Measurements from ENCODE around the gene KIF13A.
A peak's percentile ranks its signal among the peaks of the same experiment; 100 is the strongest.
"Not testable (repeated sequence)": the region's sequence is repeated elsewhere in the genome, so short reads cannot be mapped to it uniquely, and the experiment has no call there.

Gene KIF13A

GRCh38 chr6:17987447-17987696 is at the start of gene KIF13A:
Gene KIF13A, minus strand, starts transcription at chr6:17987635. Its CDS starts 172 bp downstream, at chr6:17987463.
- peak in 1 of 14 donors; percentile 81 for DNase-seq

DNA sequence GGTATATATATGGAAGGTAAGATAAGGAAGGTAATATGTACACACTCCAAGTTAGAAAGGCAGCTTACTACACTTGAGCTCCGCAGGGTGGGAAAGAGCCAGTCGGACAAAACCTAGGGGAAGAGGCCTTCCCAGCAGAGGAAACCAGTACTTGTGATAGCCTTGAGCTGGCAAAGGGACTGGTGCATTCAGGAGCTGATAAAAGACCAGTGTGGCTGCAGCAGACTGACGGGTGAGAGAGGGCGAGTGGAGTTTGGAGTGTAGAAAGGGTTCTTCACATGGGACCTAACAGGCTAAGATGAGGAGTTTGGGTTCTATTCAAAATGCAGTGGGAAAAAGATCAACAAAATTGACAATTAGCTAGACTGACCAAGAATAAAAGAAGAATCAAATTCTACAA is 49.3 kb upstream of the KIF13A start:
- DNase-seq, result no peak

DNA sequence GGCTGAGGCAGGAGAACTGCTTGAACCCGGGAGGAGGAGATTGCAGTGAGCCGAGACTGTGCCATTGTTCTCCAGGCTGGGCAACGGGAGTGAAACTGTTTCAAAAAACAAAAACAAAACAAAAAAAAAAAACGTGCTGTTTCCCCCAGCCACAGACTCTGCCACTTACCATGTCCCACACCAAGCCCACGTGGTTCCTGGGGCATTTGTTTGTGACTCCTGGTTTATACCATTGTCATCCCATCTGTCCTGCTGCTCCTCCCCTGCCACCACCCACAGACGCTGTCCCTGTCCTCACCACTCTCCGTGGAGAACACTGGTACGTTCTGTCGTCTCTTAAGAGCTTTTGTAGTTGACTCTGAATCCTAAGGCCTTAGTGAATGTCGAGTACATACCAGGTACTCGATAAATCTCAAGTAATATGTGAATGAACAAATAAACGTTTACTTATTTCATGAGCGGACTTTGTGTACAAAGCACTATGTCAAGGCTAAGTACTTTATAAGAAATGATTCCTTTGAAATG is 48.0 kb upstream of the KIF13A start:
- DNase-seq, result no peak

- no peak for DNase-seq
These were observed 47.4 kb upstream of the KIF13A start for GRCh38 chr6:18034798-18035202.

DNA sequence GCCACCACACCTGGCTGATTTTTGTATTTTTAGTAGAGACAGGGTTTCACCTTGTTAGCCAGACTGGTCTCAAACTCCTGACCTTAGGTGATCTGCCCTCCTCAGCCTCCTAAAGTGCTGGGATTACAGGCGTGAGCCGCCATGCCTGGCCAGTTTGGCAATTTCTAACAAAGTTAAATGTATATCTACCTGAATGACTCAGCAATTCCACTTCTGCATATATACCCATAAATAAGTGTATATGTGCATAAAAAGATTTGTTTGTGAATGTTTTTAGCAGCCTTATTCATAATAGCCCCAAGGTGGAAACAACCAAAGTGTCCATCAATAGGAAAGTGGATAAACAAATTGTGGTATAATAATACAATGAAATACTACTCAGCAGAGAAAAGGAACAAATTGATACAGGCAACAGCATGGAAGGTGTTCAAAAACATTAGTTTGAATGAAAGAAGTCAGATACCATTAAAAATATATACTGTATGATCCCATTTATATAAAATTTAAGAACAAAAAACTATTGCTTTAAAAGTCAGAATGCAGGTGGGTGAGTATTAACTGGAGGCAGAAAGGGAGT is 44.3 kb upstream of the KIF13A start:
- DNase-seq, result no peak

DNA sequence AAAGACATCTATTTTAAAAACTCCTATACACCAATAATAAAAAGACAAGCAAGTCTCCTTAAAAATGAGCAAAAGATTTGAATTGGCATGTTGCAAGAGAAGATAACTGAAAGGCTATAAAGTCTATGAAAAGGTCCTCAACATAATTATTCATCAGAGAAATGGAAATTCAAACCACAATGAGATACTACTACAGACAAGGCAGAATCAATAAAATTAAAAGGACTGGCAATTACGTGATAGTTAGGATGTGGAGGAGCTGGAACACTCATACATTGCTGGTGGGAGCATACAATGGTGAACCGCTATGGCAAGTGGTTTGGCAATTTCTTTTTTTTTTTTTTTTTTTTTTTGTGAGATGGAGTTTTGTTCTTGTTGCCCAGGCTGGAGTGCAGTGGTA is 43.8 kb upstream of the KIF13A start:
- DNase-seq, result no peak

DNA sequence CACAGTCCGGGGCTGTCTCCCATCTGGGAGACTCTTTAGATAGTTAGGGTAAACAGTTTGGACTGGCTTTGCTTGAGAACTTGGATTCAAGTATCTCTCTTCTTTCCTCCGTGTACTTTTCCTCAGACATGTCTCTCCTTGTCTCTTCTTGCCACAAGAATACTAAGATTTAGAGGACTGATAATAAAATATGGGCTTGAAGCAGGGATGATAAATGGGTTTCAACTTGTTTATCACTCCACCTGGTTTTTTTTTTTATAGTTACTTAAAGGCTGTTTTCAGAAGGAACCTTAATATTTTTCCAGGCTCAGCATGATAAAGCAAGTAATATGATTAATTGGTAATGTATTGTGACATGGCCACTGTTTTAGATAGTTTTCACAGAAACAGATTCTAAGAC is 40.9 kb upstream of the KIF13A start:
- DNase-seq, result no peak

DNA sequence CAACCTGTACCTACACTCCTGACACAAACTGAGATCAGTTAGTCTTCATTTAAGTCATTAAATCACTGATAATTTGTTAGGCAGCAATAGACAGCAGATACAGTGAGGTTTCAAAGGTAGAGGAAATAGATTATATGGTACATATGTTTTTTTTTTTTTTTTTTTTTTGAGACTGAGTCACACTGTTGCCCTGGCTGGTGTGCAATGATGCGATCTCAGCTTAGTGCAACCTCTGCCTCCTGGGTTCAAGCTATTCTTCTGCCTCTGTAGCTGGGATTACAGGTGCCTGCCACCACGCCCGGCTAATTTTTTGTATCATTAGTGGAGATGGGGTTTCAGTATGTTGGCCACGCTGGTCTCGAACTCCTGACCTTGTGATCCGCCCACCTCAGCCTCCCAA is 38.2 kb upstream of the KIF13A start:
- DNase-seq, result no peak

GRCh38 chr6:18024876-18025275 is 37.4 kb upstream of the KIF13A start:
- no peak for DNase-seq

DNA sequence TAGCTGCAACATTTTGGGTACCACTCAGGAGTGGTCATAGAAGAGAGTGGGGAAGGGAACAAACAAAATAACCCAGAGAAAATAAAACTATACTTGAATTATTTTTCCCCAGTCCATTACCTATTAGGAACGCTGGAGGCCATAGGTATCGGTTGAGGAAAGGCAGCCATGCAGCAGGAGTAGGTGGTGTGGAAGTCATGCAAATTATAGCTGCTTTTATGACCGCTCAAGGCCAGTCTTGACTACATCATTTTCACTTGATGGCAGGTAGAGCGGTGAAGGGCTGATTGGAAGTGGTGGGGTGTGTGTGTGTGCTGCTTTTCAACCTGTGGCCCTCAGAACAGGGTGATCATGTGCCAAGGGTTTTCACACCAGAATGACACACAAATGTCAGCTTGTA is 36.5 kb upstream of the KIF13A start:
- DNase-seq, result no peak

DNA sequence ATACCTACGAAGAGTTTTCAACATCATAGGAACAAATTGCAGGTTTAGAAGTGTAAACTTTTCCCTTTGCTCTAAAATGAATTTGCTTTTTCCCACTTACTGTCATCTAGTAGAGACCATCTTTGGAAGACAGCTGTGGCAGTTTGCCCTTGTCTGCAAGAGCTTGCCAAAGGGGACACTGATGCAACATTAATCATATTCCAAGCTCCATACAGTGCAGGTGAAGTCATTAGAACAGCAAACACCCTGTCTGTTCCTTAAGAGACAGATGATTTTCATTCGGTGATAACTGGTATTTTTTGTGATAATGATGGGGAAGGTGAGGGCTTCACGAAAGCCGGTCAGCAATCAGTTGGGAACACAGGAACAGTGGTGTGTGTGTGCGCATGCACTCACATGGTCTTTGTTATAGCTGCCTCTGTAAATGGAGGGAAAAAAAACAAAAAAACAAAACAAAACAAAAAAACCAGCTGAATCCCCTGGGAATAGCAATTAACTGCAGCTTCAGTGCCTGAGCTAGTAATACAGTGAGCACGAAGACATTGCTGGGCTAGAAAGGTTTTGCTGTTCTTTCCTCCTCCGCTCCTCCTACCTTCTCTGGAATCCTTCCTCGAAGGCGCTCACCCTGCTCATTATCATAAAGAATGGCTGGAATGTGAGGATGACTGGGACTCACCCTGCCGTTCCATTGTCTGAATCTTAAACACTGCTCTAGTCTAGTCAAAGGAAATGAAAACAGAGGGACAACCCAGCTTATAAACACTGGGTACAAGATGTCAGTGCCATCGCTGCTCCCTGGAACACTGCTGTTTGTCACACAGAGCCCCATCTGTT is 35.2 kb upstream of the KIF13A start:
- peak in 3 of 14 donors; percentile 9 to 44 (median 11) for DNase-seq

DNA sequence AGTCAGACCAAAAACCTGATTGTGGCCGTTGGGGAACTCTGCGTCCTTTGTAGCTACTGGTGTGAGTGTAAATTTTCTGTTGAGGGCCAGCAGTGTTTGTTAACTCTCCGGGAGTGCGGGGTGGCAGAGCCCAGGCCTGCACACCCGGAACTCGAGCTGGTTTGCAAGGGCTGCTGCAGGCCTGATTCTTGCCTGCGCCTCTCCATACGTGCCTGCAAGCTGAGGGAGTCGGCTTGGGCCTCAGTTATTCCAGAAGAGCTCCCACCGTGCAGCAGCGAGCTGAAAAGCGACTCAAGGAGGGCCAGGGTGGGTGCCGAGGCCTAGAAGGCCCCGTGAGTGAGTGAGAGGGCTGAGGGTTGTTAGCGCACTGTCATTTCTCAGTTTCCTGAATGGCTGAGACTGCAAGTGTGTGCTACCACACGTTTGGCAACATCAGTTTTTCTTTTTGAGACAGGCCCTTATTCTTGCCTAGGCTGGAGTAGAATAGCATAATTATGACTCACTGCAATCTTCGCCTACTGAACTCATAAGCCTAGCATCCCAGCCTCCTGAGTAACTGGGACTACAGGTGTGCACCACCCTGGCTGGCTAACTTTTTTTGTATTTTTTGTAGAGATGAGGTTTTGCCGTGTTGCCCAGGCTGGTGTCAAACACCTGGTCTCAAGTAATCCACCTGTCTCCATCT is 33.9 kb upstream of the KIF13A start:
- no peak for DNase-seq

GRCh38 chr6:18020545-18020944 is 33.1 kb upstream of the KIF13A start:
- DNase-seq, result not testable (repeated sequence)

- no peak for DNase-seq
These were observed 32.4 kb upstream of the KIF13A start for GRCh38 chr6:18019539-18020534.

DNA sequence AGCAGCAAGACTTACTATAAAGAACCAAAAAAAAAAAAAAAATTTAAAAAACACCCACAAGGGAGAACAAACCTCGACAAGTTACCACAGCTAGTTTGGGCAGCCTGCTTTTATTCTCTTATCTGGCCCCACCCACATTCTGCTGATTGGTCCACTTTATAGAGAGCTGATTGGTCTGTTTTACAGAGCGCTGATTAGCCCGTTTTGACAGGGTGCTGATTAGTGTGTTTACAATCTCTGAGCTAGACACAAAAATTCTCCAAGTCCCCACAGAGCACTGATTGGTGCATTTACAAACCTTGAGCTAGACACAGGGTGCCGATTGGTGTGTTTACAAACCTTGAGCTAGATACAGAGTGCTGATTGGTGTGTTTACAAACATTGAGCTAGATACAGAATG is 31.7 kb upstream of the KIF13A start:
- DNase-seq, result not testable (repeated sequence)

- DNase-seq, result no peak
These were observed 29.3 kb upstream of the KIF13A start for GRCh38 chr6:18016698-18017097.

DNA sequence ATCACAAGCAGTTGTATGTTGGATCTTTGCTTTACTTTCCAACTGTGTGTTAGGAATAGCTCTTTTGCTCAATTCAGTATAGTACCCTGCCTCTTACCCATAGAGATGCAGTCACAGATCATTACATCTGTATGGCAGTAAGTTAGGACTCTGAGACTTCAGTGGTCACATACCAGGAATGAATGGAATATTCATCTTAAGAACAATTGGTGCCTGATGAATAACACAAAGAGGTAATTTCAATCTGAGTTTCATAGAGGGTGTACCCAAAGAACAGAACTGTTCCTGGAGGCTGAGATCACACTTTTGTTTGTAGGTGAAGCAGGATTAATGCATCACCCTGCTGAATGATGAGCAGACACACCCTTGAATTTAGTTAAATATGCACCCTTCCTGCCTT is 28.7 kb upstream of the KIF13A start:
- no peak for DNase-seq

DNA sequence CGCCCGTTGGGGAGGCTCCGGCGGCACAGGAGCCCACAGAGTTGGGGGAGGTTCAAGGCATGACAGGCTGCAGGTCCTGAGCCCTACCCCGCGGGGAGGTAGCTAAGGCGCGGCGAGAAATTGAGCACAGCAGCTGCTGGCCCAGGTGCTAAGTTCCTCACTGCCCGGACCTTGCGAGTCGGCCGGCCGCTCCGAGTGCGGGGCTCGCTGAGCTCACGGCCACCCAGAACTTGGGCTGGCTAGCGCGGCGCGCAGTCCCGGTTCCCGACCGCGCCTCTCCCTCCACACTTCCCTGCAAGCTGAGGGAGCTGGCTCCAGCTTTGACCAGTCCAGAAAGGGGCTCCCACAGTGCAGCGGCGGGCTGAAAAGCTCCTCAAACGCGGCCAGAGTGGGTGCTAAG is 23.9 kb upstream of the KIF13A start:
- no peak for DNase-seq

DNA sequence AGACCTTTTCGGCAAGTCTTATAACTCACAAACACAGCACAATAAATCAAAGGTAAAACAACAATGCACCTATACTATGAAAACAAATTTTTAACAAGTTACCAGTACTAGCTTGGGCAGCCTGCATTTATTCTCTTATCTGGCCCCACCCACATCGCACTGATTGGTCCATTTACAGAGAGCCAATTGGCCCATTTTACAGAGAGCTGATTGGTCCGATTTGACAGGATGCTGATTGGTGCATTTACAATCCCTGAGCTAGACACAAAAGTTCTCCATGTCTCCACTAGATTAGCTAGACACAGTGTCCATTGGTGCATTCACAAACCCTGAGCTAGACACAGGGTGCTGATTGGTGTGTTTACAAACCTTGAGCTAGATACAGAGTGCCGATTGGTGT is 23.1 kb upstream of the KIF13A start:
- not testable (repeated sequence) for DNase-seq

DNA sequence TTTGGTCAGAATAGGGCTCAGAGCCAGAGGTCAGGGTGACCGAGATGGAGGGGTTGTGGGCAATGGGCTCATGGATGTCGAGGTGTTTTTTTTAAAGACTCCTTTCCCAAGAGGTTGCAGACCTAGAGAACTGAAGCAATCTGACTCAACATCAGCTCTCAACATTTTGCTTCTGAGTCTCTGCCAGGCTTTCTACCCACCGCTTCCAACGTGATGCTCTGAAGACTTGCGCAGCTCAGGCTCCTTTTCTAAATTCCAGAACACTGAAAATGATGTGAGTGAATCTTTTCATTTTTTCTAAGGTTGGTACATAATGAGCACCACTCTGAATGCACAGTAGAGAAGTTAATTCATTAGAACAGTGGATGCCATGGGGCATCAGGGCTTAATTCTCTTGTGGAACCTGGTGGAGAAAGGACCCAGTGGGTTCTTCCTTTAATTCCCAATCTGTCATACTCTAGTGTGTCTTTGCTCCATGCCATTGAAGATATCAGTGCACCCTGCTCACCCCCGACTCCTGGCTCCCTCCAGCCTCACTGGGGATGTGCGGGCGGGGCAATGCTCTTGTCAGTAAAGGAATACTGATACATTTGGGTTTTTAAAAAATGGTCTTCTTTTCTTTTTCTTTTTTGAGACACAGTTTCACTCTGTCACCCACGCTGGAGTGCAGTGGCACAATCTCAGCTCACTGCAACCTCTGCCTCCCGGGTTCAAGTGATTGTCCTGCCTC is 17.0 kb upstream of the KIF13A start:
- no peak for DNase-seq

DNA sequence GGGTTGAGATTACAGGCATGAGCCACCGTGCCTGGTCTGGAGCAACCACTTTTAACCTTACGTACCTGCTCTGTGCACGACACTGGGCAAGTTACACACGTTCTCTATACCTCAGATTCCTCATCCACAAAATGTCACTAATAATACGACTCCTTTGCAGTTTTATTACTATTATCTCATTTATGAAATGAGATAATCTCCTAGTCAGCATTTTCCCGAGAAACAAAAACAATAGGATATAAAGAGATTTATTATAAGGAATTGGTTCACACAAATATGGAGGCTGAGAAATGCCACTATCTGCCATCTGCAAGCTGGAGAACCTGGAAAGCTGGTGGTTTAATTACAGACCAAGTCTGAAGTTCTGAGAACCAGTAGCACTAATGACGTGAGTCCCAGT is 12.0 kb upstream of the KIF13A start:
- DNase-seq, result no peak

DNA sequence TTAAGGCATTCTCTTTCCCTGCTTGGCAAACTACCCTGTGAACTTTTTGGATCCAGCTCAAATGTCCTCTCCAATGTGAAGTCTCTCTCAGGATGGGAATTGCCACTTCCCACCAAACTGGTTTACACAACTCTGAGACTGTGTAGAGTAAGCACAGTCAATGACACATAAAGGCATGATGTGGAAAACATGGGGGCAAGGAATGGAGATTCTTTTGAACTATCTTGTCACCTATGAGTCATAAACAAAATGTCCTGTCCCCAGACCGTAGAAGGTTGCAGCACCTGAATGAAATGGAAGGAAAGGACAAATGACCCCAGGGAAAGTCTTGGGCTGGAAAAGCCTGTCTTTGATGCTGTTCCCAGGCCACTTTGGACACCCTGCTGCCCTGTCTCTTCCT is 11.0 kb upstream of the KIF13A start:
- no peak for DNase-seq

All from C1 segment of cervical spinal cord (tissue), 14 donors.